ENCODE data around the gene TBC1D8B.
"Not testable (repeated sequence)": the region's sequence is repeated elsewhere in the genome, so short reads cannot be mapped to it uniquely, and the experiment has no call there.

GRCh38 chrX:106812930-106813329 is 10.5 kb downstream of the TBC1D8B start:
- not testable (repeated sequence) for TF ChIP-seq NR2C1 (IDR thresholded peaks at IDR 0.05); NR2C1 (tag; IDR thresholded peaks at IDR 0.05); KLF16 (IDR thresholded peaks at IDR 0.05); EGR1 (conservative IDR thresholded peaks at IDR 0.05); IRF2 (CRISPR knock-in tag; IDR thresholded peaks at IDR 0.05); POLR2A (conservative IDR thresholded peaks at IDR 0.05); HNRNPLL (IDR thresholded peaks at IDR 0.05; ENCODE audit: low read depth, low read length, poor library complexity, severe bottlenecking); CTCF (IDR thresholded peaks at IDR 0.05 in 2 of 3, conservative IDR thresholded peaks at IDR 0.05 in 1 of 3; ENCODE audit: insufficient read depth in 2 of 3, low read depth in 1 of 3, low read length in 3 of 3); HNRNPL (IDR thresholded peaks at IDR 0.05; ENCODE audit: low read depth, low read length); PATZ1 (CRISPR knock-in tag; IDR thresholded peaks at IDR 0.05; ENCODE audit: borderline replicate concordance); ZNF24 (IDR thresholded peaks at IDR 0.05); HNRNPK (IDR thresholded peaks at IDR 0.05; ENCODE audit: low read depth, low read length, poor library complexity, severe bottlenecking)
- TF ChIP-seq, protein P1, sequence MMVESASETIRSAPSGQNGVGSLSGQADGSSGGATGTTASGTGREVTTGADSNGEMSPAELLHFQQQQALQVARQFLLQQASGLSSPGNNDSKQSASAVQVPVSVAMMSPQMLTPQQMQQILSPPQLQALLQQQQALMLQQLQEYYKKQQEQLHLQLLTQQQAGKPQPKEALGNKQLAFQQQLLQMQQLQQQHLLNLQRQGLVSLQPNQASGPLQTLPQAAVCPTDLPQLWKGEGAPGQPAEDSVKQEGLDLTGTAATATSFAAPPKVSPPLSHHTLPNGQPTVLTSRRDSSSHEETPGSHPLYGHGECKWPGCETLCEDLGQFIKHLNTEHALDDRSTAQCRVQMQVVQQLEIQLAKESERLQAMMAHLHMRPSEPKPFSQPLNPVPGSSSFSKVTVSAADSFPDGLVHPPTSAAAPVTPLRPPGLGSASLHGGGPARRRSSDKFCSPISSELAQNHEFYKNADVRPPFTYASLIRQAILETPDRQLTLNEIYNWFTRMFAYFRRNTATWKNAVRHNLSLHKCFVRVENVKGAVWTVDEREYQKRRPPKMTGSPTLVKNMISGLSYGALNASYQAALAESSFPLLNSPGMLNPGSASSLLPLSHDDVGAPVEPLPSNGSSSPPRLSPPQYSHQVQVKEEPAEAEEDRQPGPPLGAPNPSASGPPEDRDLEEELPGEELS (CRISPR knock-in tag; IDR thresholded peaks at IDR 0.05; ENCODE audit: borderline replicate concordance), result not testable (repeated sequence)
